ACHN (cell line): ENCODE measurements around the gene TNKS1BP1.
"Not testable (repeated sequence)": the region's sequence is repeated elsewhere in the genome, so short reads cannot be mapped to it uniquely, and the experiment has no call there.

Experiments
- DNase-seq: peaks from one replicate; pipeline ENCODE4 v3.0.0-alpha.2; 2015
- in situ Hi-C: cut with HindIII; loops from 2 replicates; pipeline ENCODE4 v1.10.0; 2017; ENCODE audit warnings: low sequenced_read_pairs, low pct_ligation_motif_present, low pct_unique_long_range_greater_than_20kb

The TNKS1BP1 gene

GRCh38 chr11:57356268-57356667, 31.5 kb upstream of the TNKS1BP1 start:
- in situ Hi-C loops, result no loop called here
- DNase-seq, result no peak

- DNase-seq, result no peak
- in situ Hi-C loops, result no loop called here
Measured at GRCh38 chr11:57354699-57355098, 29.9 kb upstream of the TNKS1BP1 start.

- in situ Hi-C loops, result no loop called here
Measured at GRCh38 chr11:57353852-57354251, 29.1 kb upstream of the TNKS1BP1 start.

GRCh38 chr11:57353446-57353845, 28.7 kb upstream of the TNKS1BP1 start:
- in situ Hi-C loops, result no loop called here
- DNase-seq, result no peak

More at GRCh38 chr11:57353852-57354251, 29.1 kb upstream of the TNKS1BP1 start:
- no peak for DNase-seq

- in situ Hi-C loops, result no loop called here
Measured at GRCh38 chr11:57353036-57353435, 28.3 kb upstream of the TNKS1BP1 start.

GRCh38 chr11:57349491-57350274, 24.9 kb upstream of the TNKS1BP1 start:
- in situ Hi-C loops, result no loop called here
- DNase-seq, result peak; percentile 40

More at GRCh38 chr11:57353036-57353435, 28.3 kb upstream of the TNKS1BP1 start:
- DNase-seq, result no peak

- in situ Hi-C loops, result no loop called here
- peak; percentile 28 for DNase-seq
Measured at GRCh38 chr11:57348636-57349313, 24.0 kb upstream of the TNKS1BP1 start.

GRCh38 chr11:57348052-57348451, 23.3 kb upstream of the TNKS1BP1 start:
- no peak for DNase-seq
- in situ Hi-C loops, result no loop called here

GRCh38 chr11:57347336-57347735, 22.6 kb upstream of the TNKS1BP1 start:
- in situ Hi-C loops, result no loop called here
- no peak for DNase-seq

- peak; percentile 64 for DNase-seq
- in situ Hi-C loops, result no loop called here
Measured at GRCh38 chr11:57345555-57346211, 20.9 kb upstream of the TNKS1BP1 start.

GRCh38 chr11:57344826-57345225, 20.1 kb upstream of the TNKS1BP1 start:
- in situ Hi-C loops, result no loop called here
- DNase-seq, result no peak

- in situ Hi-C loops, result no loop called here
- DNase-seq, result no peak
Measured at GRCh38 chr11:57343825-57344224, 19.1 kb upstream of the TNKS1BP1 start.

GRCh38 chr11:57342702-57343101, 17.9 kb upstream of the TNKS1BP1 start:
- in situ Hi-C loops, result no loop called here
- no peak for DNase-seq

GRCh38 chr11:57341250-57341808, 16.6 kb upstream of the TNKS1BP1 start:
- DNase-seq, result no peak
- in situ Hi-C loops, result no loop called here

- no peak for DNase-seq
- in situ Hi-C loops, result no loop called here
Measured at GRCh38 chr11:57340039-57340615, 15.4 kb upstream of the TNKS1BP1 start.

- DNase-seq, result no peak
- in situ Hi-C loops, result no loop called here
Measured at GRCh38 chr11:57339328-57339727, 14.6 kb upstream of the TNKS1BP1 start.

GRCh38 chr11:57338142-57338541, 13.4 kb upstream of the TNKS1BP1 start, which contains the start of gene P2RX3:
Gene P2RX3 (plus strand): TSS chr11:57338352. CDS start chr11:57338551, 199 bp downstream.
- DNase-seq, result no peak
- in situ Hi-C loops, result no loop called here

- DNase-seq, in situ Hi-C loops: not testable (repeated sequence)
Measured at GRCh38 chr11:57336856-57337255, 12.1 kb upstream of the TNKS1BP1 start.
